Natural killer cell treated with Interleukin-12 subunit alpha and Interleukin-12 subunit beta and Interleukin-15 and Interleukin-18, amount 100 ng/mL, for 72 hours (primary cell): ENCODE measurements around the gene COMMD7. TPM values are rescaled to one million over a fixed set of nuclear protein-coding genes. Genes with fewer than 3 reads are reported as not detected.

Experiments used
- ATAC-seq, 2 donors: fragments of 150-1000 bp; cut with Tn5 transposase in 1 of 2; sonication (Bioruptor Pico), chemical (Tn5 transposase) in 1 of 2; 2 replicates each; pipeline ENCODE4 v1.10.0; 2021
- DNase-seq: peaks from one replicate; pipeline ENCODE4 v3.0.0; 2022; ENCODE audit warnings: low spot score
- H3K27ac Mint-ChIP-seq, 2 donors: 1 replicate in 1 of 2; 2 replicates in 1 of 2; pipeline ENCODE4 v1.8.0; 2022; ENCODE audit warnings: mixed read lengths in 2 of 2, mild to moderate bottlenecking in 1 of 2, moderate library complexity in 1 of 2
- H3K27me3 Mint-ChIP-seq, 2 donors: 1 replicate in 1 of 2; 2 replicates in 1 of 2; pipeline ENCODE4 v1.8.0; 2022; ENCODE audit warnings: mixed read lengths in 2 of 2
- H3K36me3 Mint-ChIP-seq: one replicate; pipeline ENCODE4 v1.8.0; 2022; ENCODE audit warnings: mixed read lengths
- H3K4me1 Mint-ChIP-seq, 2 donors: 1 replicate in 1 of 2; 2 replicates in 1 of 2; pipeline ENCODE4 v1.8.0; 2022; ENCODE audit warnings: low read depth in 2 of 2, mixed read lengths in 2 of 2, mild to moderate bottlenecking in 1 of 2
- H3K4me3 Mint-ChIP-seq: one replicate; pipeline ENCODE4 v1.8.0; 2022; ENCODE audit warnings: mixed read lengths
- H3K9me3 Mint-ChIP-seq: 2 replicates; pipeline ENCODE4 v1.8.0; 2022; ENCODE audit warnings: mixed read lengths
- total RNA-seq, 2 donors: library from RNA; stranded (reverse); gene quantifications; one replicate each; pipeline ENCODE4 v1.2.3, GENCODE V29; 2022

COMMD7 gene
- total RNA-seq, 2 donors from 2014 or later = 58.5 to 67.9 TPM

DNA sequence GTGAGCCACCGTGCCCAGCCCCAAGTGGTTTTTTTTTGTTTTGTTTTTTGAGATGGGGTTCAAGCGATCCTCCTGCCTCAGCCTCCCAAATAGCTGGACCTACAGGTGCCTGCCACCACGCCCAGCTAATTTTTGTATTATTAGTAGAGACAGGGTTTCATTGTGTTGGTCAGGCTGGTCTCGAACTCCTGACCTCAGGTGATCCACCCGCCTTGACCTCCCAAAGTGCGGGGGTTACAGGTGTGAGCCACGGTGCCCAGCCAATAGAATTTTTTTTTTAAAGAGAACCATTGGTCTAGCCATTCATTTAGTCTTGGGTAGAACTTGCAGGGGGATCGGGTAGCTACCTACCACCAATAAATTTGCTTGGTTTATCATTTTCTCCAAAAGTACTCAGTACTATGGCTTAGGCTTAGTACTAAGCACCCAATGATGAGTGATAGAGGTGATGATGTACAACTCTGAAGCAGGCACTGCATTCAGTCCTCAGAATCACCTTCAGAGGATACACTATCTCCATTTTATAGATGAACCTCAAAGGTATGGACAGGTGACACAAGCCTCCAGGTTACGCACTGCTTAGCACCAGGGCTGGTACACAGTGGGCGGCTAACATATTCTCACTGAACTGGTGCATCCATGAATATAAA lies 56.6 kb downstream of the COMMD7 start:
- ATAC-seq (no peak), DNase-seq (no peak)
- Mint-ChIP-seq H3K4me1 (peaks cover 11 to 15% of the 10 kb centered on the region in 2 donors), H3K27ac (no peak overlapping the region), H3K36me3 (no peaks in the 10 kb centered on the region), H3K4me3 (no peak overlapping the region), H3K9me3 (no peaks in the 10 kb centered on the region), H3K27me3 (no peaks in the 10 kb centered on the region)

DNA sequence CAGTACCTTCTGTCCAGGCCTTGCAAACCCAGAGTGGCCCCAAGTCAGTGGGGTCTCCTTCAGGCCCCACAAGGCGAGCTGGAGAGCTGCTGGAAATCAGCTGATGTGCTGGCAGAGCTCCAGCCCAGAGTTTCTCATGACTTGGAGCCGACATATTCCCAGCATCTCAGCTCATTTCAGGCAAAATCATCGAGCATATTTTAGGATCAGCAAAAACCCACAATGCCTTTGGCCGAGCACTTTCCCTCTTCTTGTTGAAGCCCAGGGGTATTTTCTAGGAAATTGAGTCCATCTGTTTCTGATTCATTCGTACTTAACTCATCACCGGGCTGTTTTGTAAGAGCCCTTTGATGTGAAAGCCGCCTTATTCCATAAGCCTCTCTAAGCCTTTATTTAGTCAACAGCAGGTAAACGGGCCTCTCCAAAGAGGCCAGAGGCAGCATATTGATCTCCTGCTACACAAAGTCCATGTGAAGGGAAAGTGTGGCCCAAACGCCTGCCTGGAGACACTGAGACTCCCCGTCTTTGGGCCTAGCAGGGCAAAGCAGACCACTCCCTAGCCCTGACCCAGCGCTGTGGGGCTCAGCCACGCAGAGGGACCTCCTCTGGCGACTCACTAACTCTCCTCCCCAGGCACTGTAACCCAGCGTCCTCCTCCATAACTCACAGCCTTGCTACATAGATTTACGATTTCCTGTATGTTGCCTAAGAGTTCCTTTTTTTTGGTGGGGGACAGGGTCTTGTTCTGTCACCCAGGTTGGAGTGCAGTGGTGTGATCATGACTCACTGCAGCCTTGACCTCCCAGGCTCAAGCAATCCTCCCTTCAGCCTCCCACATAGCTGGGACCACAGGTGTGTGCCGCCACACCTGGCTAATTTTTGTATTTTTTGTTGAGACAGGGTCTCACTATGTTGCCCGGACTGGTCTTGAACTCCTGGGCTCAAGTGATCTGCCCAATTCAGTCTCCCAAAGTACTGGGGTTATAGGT lies 57.4 kb downstream of the COMMD7 start:
- Mint-ChIP-seq H3K4me3 (no peak overlapping the region), H3K27me3 (no peaks in the 10 kb centered on the region), H3K9me3 (no peaks in the 10 kb centered on the region), H3K36me3 (no peaks in the 10 kb centered on the region), H3K4me1 (peaks cover 11 to 20% of the 10 kb centered on the region in 2 donors), H3K27ac (no peak overlapping the region)
- ATAC-seq (no peak), DNase-seq (no peak)

- Mint-ChIP-seq H3K27me3 (no peaks in the 10 kb centered on the region), H3K9me3 (no peaks in the 10 kb centered on the region), H3K27ac (peak overlapping the region in 1 of 2 donors; percentile 49), H3K4me3 (no peak overlapping the region), H3K36me3 (no peaks in the 10 kb centered on the region), H3K4me1 (peaks cover 11 to 18% of the 10 kb centered on the region in 2 donors)
- ATAC-seq (no peak), DNase-seq (peak; percentile 12)
These were observed 60.7 kb downstream of the COMMD7 start for GRCh38 chr20:32682508-32682987.

- peaks cover 11 to 18% of the 10 kb centered on the region in 2 donors for H3K4me1 Mint-ChIP-seq
- peak overlapping the region; percentile 39 for H3K4me3 Mint-ChIP-seq
- peak; percentile 64 for DNase-seq
- no peaks in the 10 kb centered on the region for H3K36me3 Mint-ChIP-seq
- H3K9me3 Mint-ChIP-seq = no peaks in the 10 kb centered on the region
- H3K27ac Mint-ChIP-seq = peak overlapping the region; percentile 42 to 87
- peak; percentile 71 to 85 for ATAC-seq
- no peaks in the 10 kb centered on the region for H3K27me3 Mint-ChIP-seq
These were observed 61.8 kb downstream of the COMMD7 start for GRCh38 chr20:32681175-32682084.

DNA sequence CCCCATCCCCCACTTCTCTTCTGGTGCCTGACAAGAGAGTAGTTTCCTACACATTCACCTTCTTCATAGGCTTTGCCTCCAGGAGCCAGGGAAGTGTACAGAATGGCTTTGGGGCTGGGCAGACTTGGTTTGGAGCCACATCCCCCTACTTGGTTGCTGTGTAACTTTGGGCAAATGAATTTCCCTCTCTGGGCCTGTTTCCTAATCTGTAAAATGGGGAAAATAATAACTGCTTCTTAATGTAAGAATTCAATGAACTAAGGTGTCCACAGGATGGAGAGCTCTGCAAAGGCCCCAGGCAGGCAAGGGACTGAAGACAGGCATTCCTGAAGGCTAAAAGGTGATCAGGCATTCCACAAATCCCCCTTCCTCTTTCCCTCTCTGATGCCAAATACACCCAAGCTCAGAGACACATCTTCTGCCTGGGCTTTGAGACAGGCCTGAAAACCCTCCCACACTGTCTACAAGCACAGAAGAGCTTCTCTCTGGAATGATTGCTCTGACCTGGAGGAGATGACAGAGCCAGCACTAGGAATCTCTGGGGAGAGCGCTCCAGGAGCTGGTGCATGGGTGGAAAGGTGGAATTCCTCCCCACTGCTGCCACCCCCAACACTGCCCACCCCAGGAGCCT lies 62.6 kb downstream of the COMMD7 start:
- ATAC-seq = no peak
- peak overlapping the region in 1 of 2 donors; percentile 87 for H3K27ac Mint-ChIP-seq
- H3K27me3 Mint-ChIP-seq = no peaks in the 10 kb centered on the region
- H3K9me3 Mint-ChIP-seq = no peaks in the 10 kb centered on the region
- DNase-seq = peak; percentile 20
- peaks cover 15 to 18% of the 10 kb centered on the region in 2 donors for H3K4me1 Mint-ChIP-seq
- no peak overlapping the region for H3K4me3 Mint-ChIP-seq
- H3K36me3 Mint-ChIP-seq = no peaks in the 10 kb centered on the region

DNA sequence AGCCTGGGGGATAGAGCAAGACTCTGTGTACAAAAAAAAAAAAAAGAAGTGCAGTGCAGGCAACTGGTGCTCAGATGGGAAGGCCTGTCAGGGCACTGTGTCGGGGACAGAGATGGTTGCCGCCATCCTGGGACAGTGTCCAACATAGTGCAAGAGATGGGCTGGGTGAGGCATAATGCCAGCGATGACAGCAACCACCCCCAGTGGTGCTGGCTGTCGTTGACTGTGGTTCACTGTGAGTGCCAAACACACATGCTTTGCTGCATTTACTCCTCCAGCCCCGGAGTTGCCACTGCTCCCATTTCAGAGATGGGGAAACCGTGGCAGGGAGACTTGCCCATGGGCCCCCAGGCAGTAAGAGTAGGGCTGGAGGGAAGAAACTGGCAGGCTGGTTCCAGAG lies 64.3 kb downstream of the COMMD7 start:
- no peaks in the 10 kb centered on the region for H3K27me3 Mint-ChIP-seq
- ATAC-seq = no peak
- H3K4me3 Mint-ChIP-seq = no peak overlapping the region
- no peaks in the 10 kb centered on the region for H3K9me3 Mint-ChIP-seq
- H3K4me1 Mint-ChIP-seq = peaks cover 15 to 26% of the 10 kb centered on the region in 2 donors
- H3K27ac Mint-ChIP-seq = no peak overlapping the region
- DNase-seq = no peak
- no peaks in the 10 kb centered on the region for H3K36me3 Mint-ChIP-seq

DNA sequence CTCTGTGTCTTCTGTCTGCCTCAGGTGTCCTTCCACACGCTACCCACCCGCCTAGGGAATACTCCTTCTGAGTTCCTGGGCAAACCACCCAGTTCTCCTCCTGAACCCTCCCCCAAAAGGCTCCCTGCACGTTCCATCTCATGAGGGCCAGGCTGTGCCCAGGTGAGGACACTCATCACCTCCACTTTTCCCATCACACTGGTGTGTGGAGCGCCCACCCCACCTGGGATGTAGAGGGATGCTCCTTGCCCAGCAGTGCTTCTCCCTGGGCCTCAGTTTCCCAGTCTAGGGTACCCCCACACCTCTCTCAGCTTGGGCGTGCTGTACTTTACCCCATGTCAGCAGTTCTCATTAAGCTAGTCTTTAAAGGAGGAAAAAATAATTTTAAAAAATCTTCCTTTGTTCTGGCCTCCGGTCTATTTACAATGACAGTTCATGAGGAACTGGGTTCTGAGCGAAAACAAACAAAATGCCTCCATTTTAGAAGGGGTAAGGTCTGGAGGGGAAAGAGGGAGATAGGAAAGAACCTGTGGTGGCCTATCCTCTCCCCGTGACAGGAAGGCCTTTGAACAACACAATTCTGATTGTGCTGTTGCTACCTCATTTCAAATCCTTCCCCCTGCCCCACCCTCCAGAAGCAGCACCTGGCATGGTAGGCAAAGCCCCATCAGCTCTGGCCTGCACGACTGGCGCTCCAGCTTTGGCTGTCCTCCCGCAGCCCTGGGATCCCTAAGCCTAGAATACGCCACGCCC lies 67.9 kb downstream of the COMMD7 start:
- Mint-ChIP-seq H3K27me3 (no peaks in the 10 kb centered on the region), H3K4me3 (peak overlapping the region; percentile 15), H3K9me3 (no peaks in the 10 kb centered on the region), H3K27ac (peak overlapping the region in 1 of 2 donors; percentile 6), H3K36me3 (no peaks in the 10 kb centered on the region), H3K4me1 (peaks cover 23 to 24% of the 10 kb centered on the region in 2 donors)
- no peak for ATAC-seq
- DNase-seq = no peak

GRCh38 chr20:32674362-32674789 lies 68.9 kb downstream of the COMMD7 start:
- Mint-ChIP-seq H3K4me1 (peaks cover 23 to 24% of the 10 kb centered on the region in 2 donors), H3K9me3 (no peaks in the 10 kb centered on the region), H3K27me3 (no peaks in the 10 kb centered on the region), H3K4me3 (no peak overlapping the region), H3K36me3 (no peaks in the 10 kb centered on the region), H3K27ac (no peak overlapping the region)
- DNase-seq (peak; percentile 49), ATAC-seq (no peak)

DNA sequence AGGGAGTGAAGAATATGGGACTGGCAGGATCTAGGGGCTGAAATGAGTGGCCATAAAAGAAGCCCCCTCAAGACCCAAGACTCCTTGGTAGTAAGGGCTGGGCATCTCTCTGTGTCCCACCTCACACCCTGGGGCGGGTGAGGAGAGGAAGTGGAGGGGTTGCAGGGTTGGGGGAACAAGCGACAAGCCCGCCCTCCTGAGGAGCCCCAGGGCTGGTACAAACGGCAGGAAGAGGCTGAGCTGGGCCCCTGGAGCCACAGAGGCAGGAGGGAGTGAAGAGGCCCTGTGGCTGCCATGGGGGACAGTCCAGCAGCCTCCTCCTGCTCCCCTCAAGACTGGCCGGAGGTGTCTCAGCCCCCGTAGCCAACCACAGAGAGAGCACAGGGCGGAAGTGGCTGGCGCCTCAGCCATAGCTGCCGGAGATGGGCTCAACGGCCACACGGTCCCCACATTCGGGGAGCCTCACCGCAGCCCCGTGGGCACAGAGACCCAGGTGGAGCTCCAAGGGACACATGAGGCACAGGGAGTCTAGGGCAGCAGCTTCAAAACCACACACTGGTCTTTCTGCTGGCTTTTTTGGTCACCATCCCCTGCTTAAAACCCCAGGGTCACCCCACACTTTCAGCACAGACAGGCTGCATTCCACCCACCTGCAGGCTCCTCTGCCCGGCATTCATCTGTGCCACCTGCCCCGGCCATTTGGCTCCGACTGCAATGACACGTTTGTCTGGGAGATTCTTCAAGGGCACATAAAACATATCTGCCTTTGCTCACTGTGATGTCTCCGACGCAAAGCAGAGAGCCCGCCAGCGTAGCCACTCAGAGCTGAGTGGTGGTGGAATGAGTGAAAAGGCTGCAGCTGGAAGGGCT lies 70.0 kb downstream of the COMMD7 start:
- peaks cover 23 to 24% of the 10 kb centered on the region in 2 donors for H3K4me1 Mint-ChIP-seq
- peak overlapping the region; percentile 72 for H3K4me3 Mint-ChIP-seq

DNA sequence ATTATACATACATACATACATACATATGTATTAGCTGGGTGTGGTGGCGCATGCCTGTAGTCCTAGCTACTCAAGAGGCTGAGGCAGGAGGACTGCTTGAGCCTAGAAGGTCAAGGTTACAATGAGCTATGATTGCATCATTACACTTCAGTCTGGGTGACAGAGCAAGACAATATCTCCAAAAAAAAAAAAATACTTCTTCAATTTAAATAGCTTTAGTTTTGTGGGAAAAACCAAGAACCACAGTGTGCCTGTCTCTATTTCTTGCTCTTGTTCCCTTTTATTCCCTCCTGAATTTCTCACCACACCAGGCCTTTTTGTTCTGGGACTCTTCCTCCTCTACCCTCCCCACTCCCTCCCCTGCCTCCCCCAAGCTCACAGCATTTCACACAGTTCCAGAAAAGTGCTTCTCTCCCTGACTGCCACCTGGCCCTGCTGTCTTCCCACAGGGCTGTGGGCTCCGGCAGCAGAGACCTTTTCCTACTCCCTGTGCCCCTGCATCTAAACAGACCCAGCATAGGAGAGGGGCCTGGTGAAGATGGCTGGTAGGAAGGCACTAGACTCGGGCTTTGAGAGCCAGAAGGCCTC lies 70.8 kb downstream of the COMMD7 start:
- no peaks in the 10 kb centered on the region for H3K36me3 Mint-ChIP-seq
- H3K27me3 Mint-ChIP-seq = no peaks in the 10 kb centered on the region
- DNase-seq (no peak), ATAC-seq (peak; percentile 32 to 50)
- peaks cover 23 to 24% of the 10 kb centered on the region in 2 donors for H3K4me1 Mint-ChIP-seq
- H3K4me3 Mint-ChIP-seq = peak overlapping the region; percentile 72
- no peaks in the 10 kb centered on the region for H3K9me3 Mint-ChIP-seq
- H3K27ac Mint-ChIP-seq = peak overlapping the region; percentile 88 to 90

More for the DNA sequence above, 70.0 kb downstream of the COMMD7 start:
- ATAC-seq (peak; percentile 89 to 94), DNase-seq (peak; percentile 79)
- Mint-ChIP-seq H3K27ac (peak overlapping the region; percentile 88 to 90), H3K9me3 (no peaks in the 10 kb centered on the region), H3K36me3 (no peaks in the 10 kb centered on the region), H3K27me3 (no peaks in the 10 kb centered on the region)

- DNase-seq (no peak), ATAC-seq (no peak)
- H3K9me3 Mint-ChIP-seq = no peaks in the 10 kb centered on the region
- peak overlapping the region; percentile 4 for H3K4me3 Mint-ChIP-seq
- no peaks in the 10 kb centered on the region for H3K36me3 Mint-ChIP-seq
- H3K27me3 Mint-ChIP-seq = no peaks in the 10 kb centered on the region
- H3K4me1 Mint-ChIP-seq = peaks cover 18 to 24% of the 10 kb centered on the region in 2 donors
- H3K27ac Mint-ChIP-seq = peak overlapping the region; percentile 14 to 54
These were observed 72.4 kb downstream of the COMMD7 start for GRCh38 chr20:32670773-32671455.
